SK-N-SH treated with all-trans-retinoic acid at 6 μM for 48 hours (cell line): ENCODE results near the gene TTBK2.

Experiments used
- TF ChIP-seq, protein P1 (sequence below): fragments of 250-450 bp; sonication (Bioruptor Pico); IDR thresholded peaks from 2 replicates; pipeline ENCODE4 v1.8.0; 2020; ENCODE audit warnings: mild to moderate bottlenecking, moderate library complexity, borderline replicate concordance
- TF ChIP-seq, protein P2 (sequence below): fragments of 250-450 bp; sonication (Bioruptor Pico); IDR thresholded peaks from 2 replicates; pipeline ENCODE4 v1.5.1; 2020; ENCODE audit warnings: low read depth, mild to moderate bottlenecking, moderate library complexity

DNA sequence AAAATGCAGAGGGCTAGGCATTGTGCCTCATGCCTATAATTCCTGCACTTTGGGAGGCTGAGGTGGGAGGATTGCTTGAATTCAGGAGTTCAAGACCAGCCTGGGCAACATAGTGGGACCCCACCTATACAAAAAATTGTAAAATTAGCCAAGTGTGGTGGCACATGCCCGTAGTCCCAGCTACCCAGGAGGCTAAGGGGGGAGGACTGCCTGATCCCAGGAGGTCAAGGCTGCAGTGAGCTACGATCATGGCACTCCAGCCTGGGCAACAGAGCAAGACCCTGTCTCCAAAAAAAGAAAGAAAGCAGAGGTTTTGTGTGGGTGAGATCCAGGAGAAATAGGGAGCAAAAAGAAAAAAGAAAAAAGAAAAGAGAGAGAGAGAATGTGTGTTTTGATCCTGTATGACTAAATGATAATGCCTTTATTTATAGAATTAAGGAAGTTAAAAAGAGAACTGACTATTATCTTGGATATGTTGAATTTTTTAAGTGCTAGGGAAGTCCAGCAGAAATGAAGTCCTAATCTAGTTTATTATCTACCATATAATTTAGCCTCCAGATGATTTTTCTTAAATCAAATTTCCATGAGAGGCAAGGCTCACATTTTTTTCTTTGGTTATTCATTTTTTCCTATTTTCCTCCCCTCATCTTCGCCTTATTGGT, 4.8 kb downstream of the TTBK2 start:
- TF ChIP-seq, protein P1, sequence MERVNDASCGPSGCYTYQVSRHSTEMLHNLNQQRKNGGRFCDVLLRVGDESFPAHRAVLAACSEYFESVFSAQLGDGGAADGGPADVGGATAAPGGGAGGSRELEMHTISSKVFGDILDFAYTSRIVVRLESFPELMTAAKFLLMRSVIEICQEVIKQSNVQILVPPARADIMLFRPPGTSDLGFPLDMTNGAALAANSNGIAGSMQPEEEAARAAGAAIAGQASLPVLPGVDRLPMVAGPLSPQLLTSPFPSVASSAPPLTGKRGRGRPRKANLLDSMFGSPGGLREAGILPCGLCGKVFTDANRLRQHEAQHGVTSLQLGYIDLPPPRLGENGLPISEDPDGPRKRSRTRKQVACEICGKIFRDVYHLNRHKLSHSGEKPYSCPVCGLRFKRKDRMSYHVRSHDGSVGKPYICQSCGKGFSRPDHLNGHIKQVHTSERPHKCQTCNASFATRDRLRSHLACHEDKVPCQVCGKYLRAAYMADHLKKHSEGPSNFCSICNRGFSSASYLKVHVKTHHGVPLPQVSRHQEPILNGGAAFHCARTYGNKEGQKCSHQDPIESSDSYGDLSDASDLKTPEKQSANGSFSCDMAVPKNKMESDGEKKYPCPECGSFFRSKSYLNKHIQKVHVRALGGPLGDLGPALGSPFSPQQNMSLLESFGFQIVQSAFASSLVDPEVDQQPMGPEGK (CRISPR knock-in tag) = no peak
- TF ChIP-seq, protein P2, sequence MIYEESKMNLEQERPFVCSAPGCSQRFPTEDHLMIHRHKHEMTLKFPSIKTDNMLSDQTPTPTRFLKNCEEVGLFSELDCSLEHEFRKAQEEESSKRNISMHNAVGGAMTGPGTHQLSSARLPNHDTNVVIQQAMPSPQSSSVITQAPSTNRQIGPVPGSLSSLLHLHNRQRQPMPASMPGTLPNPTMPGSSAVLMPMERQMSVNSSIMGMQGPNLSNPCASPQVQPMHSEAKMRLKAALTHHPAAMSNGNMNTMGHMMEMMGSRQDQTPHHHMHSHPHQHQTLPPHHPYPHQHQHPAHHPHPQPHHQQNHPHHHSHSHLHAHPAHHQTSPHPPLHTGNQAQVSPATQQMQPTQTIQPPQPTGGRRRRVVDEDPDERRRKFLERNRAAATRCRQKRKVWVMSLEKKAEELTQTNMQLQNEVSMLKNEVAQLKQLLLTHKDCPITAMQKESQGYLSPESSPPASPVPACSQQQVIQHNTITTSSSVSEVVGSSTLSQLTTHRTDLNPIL (CRISPR knock-in tag) = no peak
